ENCODE data around the gene ADCYAP1R1.

GRCh38 chr7:31017032-31017675 lies 35.0 kb upstream of the ADCYAP1R1 start:
- TF ChIP-seq POLR2AphosphoS5 (IDR thresholded peaks at IDR 0.05) (no peak), TAF1 (IDR thresholded peaks at IDR 0.05; ENCODE audit: low read depth) (no peak)

Data from neural cell (in vitro differentiated cells).